Chondrocyte (in vitro differentiated cells): ENCODE results near the gene PLPP3. TPM values are rescaled to one million over a fixed set of nuclear protein-coding genes. Genes with fewer than 3 reads are reported as not detected.
A peak's percentile ranks its signal among the peaks of the same experiment; 100 is the strongest.

Experiments
- DNase-seq: peaks from one replicate; pipeline ENCODE4 v3.0.0; 2021; ENCODE audit warnings: mixed read lengths, low spot score
- H3K27ac Mint-ChIP-seq: one replicate; pipeline ENCODE4 v1.8.0; 2021; ENCODE audit warnings: mild to moderate bottlenecking, moderate library complexity, mixed read lengths; ENCODE audit not compliant: unreplicated experiment
- H3K27me3 Mint-ChIP-seq: 2 replicates; pipeline ENCODE4 v1.8.0; 2021; ENCODE audit warnings: low read depth, mixed read lengths
- H3K36me3 Mint-ChIP-seq: 2 replicates; pipeline ENCODE4 v1.8.0; 2021; ENCODE audit warnings: low read depth, mixed read lengths
- H3K4me1 Mint-ChIP-seq: 2 replicates; pipeline ENCODE4 v1.8.0; 2021; ENCODE audit warnings: low read depth, mild to moderate bottlenecking, mixed read lengths
- H3K4me3 Mint-ChIP-seq: one replicate; pipeline ENCODE4 v1.8.0; 2021; ENCODE audit warnings: mild to moderate bottlenecking, moderate library complexity, mixed read lengths; ENCODE audit not compliant: unreplicated experiment
- H3K9me3 Mint-ChIP-seq: 2 replicates; pipeline ENCODE4 v1.8.0; 2021; ENCODE audit warnings: low read depth, mixed read lengths
- CTCF ChIP-seq: fragments of 200-600 bp; sonication (generic); IDR thresholded peaks from 2 replicates; pipeline ENCODE4 v1.5.0; 2021; ENCODE audit warnings: antibody characterized with exemption, mild to moderate bottlenecking, moderate library complexity
- total RNA-seq: library from RNA; stranded (reverse); gene quantifications from 3 replicates; pipeline ENCODE4 v1.2.1, GENCODE V29; 2021

The PLPP3 gene
- total RNA-seq, 1 donor from 2014 or later = 20.5 TPM

- no peaks in the 10 kb centered on the region for H3K36me3 Mint-ChIP-seq
- peaks cover 24% of the 10 kb centered on the region for H3K4me1 Mint-ChIP-seq
- H3K4me3 Mint-ChIP-seq = no peak overlapping the region
- no peak overlapping the region for H3K27ac Mint-ChIP-seq
- DNase-seq = no peak
- TF ChIP-seq CTCF = no peak
- no peaks in the 10 kb centered on the region for H3K9me3 Mint-ChIP-seq
- no peaks in the 10 kb centered on the region for H3K27me3 Mint-ChIP-seq
Measured at GRCh38 chr1:56551691-56552090, 27.7 kb downstream of the PLPP3 start.

GRCh38 chr1:56550859-56551188, 28.5 kb downstream of the PLPP3 start:
- Mint-ChIP-seq H3K27ac (no peak overlapping the region), H3K27me3 (no peaks in the 10 kb centered on the region), H3K4me1 (peaks cover 22% of the 10 kb centered on the region), H3K36me3 (no peaks in the 10 kb centered on the region), H3K9me3 (no peaks in the 10 kb centered on the region), H3K4me3 (no peak overlapping the region)
- DNase-seq = no peak
- TF ChIP-seq CTCF = no peak

- H3K27ac Mint-ChIP-seq = no peak overlapping the region
- no peak for DNase-seq
- no peaks in the 10 kb centered on the region for H3K36me3 Mint-ChIP-seq
- no peak for TF ChIP-seq CTCF
- H3K4me1 Mint-ChIP-seq = peaks cover 22% of the 10 kb centered on the region
- H3K4me3 Mint-ChIP-seq = no peak overlapping the region
- H3K27me3 Mint-ChIP-seq = no peaks in the 10 kb centered on the region
- no peaks in the 10 kb centered on the region for H3K9me3 Mint-ChIP-seq
Measured at GRCh38 chr1:56550138-56550858, 29.1 kb downstream of the PLPP3 start.

- DNase-seq = no peak
- H3K36me3 Mint-ChIP-seq = no peaks in the 10 kb centered on the region
- no peak overlapping the region for H3K4me3 Mint-ChIP-seq
- H3K27me3 Mint-ChIP-seq = no peaks in the 10 kb centered on the region
- TF ChIP-seq CTCF = no peak
- H3K9me3 Mint-ChIP-seq = no peaks in the 10 kb centered on the region
- peaks cover 21% of the 10 kb centered on the region for H3K4me1 Mint-ChIP-seq
- peak overlapping the region; percentile 17 for H3K27ac Mint-ChIP-seq
Measured at GRCh38 chr1:56548571-56548970, 30.8 kb downstream of the PLPP3 start.

GRCh38 chr1:56547977-56548376, 31.4 kb downstream of the PLPP3 start:
- H3K9me3 Mint-ChIP-seq = no peaks in the 10 kb centered on the region
- H3K4me3 Mint-ChIP-seq = no peak overlapping the region
- H3K4me1 Mint-ChIP-seq = peaks cover 15% of the 10 kb centered on the region
- TF ChIP-seq CTCF = no peak
- no peaks in the 10 kb centered on the region for H3K27me3 Mint-ChIP-seq
- no peaks in the 10 kb centered on the region for H3K36me3 Mint-ChIP-seq
- peak overlapping the region; percentile 17 for H3K27ac Mint-ChIP-seq
- no peak for DNase-seq
